PC-9 (cell line): ENCODE measurements around the gene TSHZ2.

Experiments
- CTCF ChIP-seq: fragments of 200-600 bp; sonication (generic); conservative IDR thresholded peaks from 2 replicates; pipeline ENCODE4 v1.6.1; 2017; ENCODE audit warnings: mixed run types, antibody characterized with exemption, mild to moderate bottlenecking, moderate library complexity
- EZH2 ChIP-seq: fragments of 200-600 bp; sonication (generic); IDR thresholded peaks from 2 replicates; pipeline ENCODE4 v1.8.0; 2017; ENCODE audit warnings: antibody characterized with exemption, low read depth

- TF ChIP-seq CTCF (no peak), EZH2 (no peak)
Observed at GRCh38 chr20:52972965-52973819, 1.0 kb downstream of the TSHZ2 start.
